GM23338 (cell line): Measurements from ENCODE around the gene DNAAF8. TPM values are rescaled to one million over a fixed set of nuclear protein-coding genes. Genes with fewer than 3 reads are reported as not detected.

Source experiments
- ATAC-seq: fragments of 200-7000 bp; cut with Tn5 transposase; 3 replicates; pipeline ENCODE4 v1.9.1; 2020
- DNase-seq: peaks from one replicate; pipeline ENCODE4 v3.0.0-alpha.2; 2015; ENCODE audit warnings: low spot score
- H2AFZ ChIP-seq: fragments of 200-600 bp; sonication (generic); 2 replicates; pipeline ENCODE4 v1.8.0; 2016; ENCODE audit warnings: antibody characterized with exemption, mild to moderate bottlenecking, moderate library complexity
- H3F3A ChIP-seq: fragments of 200-600 bp; sonication (generic); replicated peaks from 2 replicates; pipeline ENCODE4 v1.8.0; 2017; ENCODE audit warnings: antibody characterized with exemption, mixed run types, low read depth
- H3K27ac ChIP-seq: fragments of 200-600 bp; sonication (generic); 2 replicates; pipeline ENCODE4 v1.6.1; 2016; ENCODE audit warnings: low read depth
- H3K27me3 ChIP-seq: fragments of 200-600 bp; sonication (generic); 2 replicates; pipeline ENCODE4 v1.8.0; 2016; ENCODE audit warnings: mild to moderate bottlenecking, mixed run types, moderate library complexity; ENCODE audit not compliant: insufficient read depth
- H3K36me3 ChIP-seq: fragments of 200-600 bp; sonication (generic); 2 replicates; pipeline ENCODE4 v1.8.0; 2016; ENCODE audit warnings: mild to moderate bottlenecking; ENCODE audit not compliant: insufficient read depth
- H3K4me1 ChIP-seq: fragments of 200-600 bp; sonication (generic); 2 replicates; pipeline ENCODE4 v1.8.0; 2016; ENCODE audit warnings: mild to moderate bottlenecking, moderate library complexity; ENCODE audit not compliant: insufficient read depth
- H3K4me2 ChIP-seq: fragments of 200-600 bp; sonication (generic); 2 replicates; pipeline ENCODE4 v1.7.1; 2017; ENCODE audit warnings: mixed run types
- H3K4me3 ChIP-seq: fragments of 200-600 bp; sonication (generic); 2 replicates; pipeline ENCODE4 v1.6.1; 2016; ENCODE audit warnings: mixed run types
- H3K79me2 ChIP-seq: fragments of 200-600 bp; sonication (generic); replicated peaks from 2 replicates; pipeline ENCODE4 v1.8.0; 2017; ENCODE audit warnings: mild to moderate bottlenecking; ENCODE audit not compliant: insufficient read depth
- H3K9me2 ChIP-seq: fragments of 200-600 bp; sonication (generic); 2 replicates; pipeline ENCODE4 v1.8.0; 2017; ENCODE audit not compliant: insufficient read depth
- H4K20me1 ChIP-seq: fragments of 200-600 bp; sonication (generic); replicated peaks from 2 replicates; pipeline ENCODE4 v1.8.0; 2017; ENCODE audit warnings: mild to moderate bottlenecking; ENCODE audit not compliant: insufficient read depth
- H3K27ac Mint-ChIP-seq: 2 replicates; pipeline ENCODE4 v1.8.0; 2020; ENCODE audit warnings: inconsistent platforms, mild to moderate bottlenecking, moderate library complexity, mixed read lengths
- H3K27me3 Mint-ChIP-seq: 3 replicates; pipeline ENCODE4 v1.8.0; 2022; ENCODE audit warnings: low read depth, mild to moderate bottlenecking, moderate library complexity, mixed read lengths, inconsistent platforms; ENCODE audit not compliant: insufficient read depth, poor library complexity
- H3K36me3 Mint-ChIP-seq: 3 replicates; pipeline ENCODE4 v1.8.0; 2021; ENCODE audit warnings: low read depth, mild to moderate bottlenecking, inconsistent platforms, moderate library complexity, mixed read lengths
- H3K4me1 Mint-ChIP-seq: 3 replicates; pipeline ENCODE4 v1.8.0; 2020; ENCODE audit warnings: mild to moderate bottlenecking, inconsistent platforms, mixed read lengths
- H3K4me3 Mint-ChIP-seq: 3 replicates; pipeline ENCODE4 v1.8.0; 2021; ENCODE audit warnings: moderate library complexity, mild to moderate bottlenecking, inconsistent platforms, mixed read lengths
- H3K9me3 Mint-ChIP-seq: 3 replicates; pipeline ENCODE4 v1.8.0; 2020; ENCODE audit warnings: moderate library complexity, mild to moderate bottlenecking, inconsistent platforms, mixed read lengths
- CREB1 ChIP-seq: fragments of 250-450 bp; sonication (Bioruptor Pico); IDR thresholded peaks from 2 replicates; pipeline ENCODE4 v1.5.0; 2020; ENCODE audit warnings: low read depth, mild to moderate bottlenecking, moderate library complexity
- EZH2 ChIP-seq: fragments of 200-600 bp; sonication (generic); IDR thresholded peaks from one replicate; pipeline ENCODE4 v1.8.0; 2017; ENCODE audit warnings: antibody characterized with exemption, mild to moderate bottlenecking, low read depth; ENCODE audit not compliant: unreplicated experiment
- EZH2phosphoT487 ChIP-seq: fragments of 200-600 bp; sonication (generic); IDR thresholded peaks from one replicate; pipeline ENCODE4 v1.8.1; 2018; ENCODE audit warnings: antibody characterized with exemption; ENCODE audit not compliant: unreplicated experiment
- JUNB ChIP-seq: IDR thresholded peaks from one replicate; pipeline ENCODE4 v1.6.1; 2016; ENCODE audit warnings: antibody characterized with exemption; ENCODE audit not compliant: unreplicated experiment
- NANOG ChIP-seq: IDR thresholded peaks from 2 replicates; pipeline ENCODE4 v1.6.1; 2016; ENCODE audit warnings: antibody characterized with exemption, borderline replicate concordance
- POLR2AphosphoS5 ChIP-seq: IDR thresholded peaks from 2 replicates; pipeline ENCODE4 v1.6.1; 2016; ENCODE audit warnings: antibody characterized with exemption, low read depth
- STAT1 ChIP-seq: IDR thresholded peaks from one replicate; pipeline ENCODE4 v1.6.1; 2016; ENCODE audit warnings: antibody characterized with exemption; ENCODE audit not compliant: unreplicated experiment
- ZNF114 ChIP-seq: fragments of 250-450 bp; sonication (Bioruptor Pico); IDR thresholded peaks from 2 replicates; pipeline ENCODE4 v1.5.0; 2020; ENCODE audit warnings: mild to moderate bottlenecking, moderate library complexity
- ZNF331 ChIP-seq: fragments of 250-450 bp; sonication (Bioruptor Pico); IDR thresholded peaks from 2 replicates; pipeline ENCODE4 v1.5.0; 2020; ENCODE audit warnings: low read depth, mild to moderate bottlenecking, moderate library complexity
- polyA plus RNA-seq: library from polyadenylated mRNA; unstranded; fragments of >200 nt; fragmentation: Nextera tagmentation; extraction: Ambion mirVana; gene quantifications from 2 replicates; pipeline ENCODE4 v1.2.1, GENCODE V29; 2016
- total RNA-seq: library from RNA; depleted of rRNA; stranded (reverse); fragments of >200 nt; shearing (Covaris generic); gene quantifications from 2 replicates; pipeline ENCODE4 v1.2.3, GENCODE V29; 2014
- TF ChIP-seq, protein P1 (sequence below): IDR thresholded peaks from one replicate; pipeline ENCODE4 v1.6.1; 2018; ENCODE audit warnings: antibody characterized with exemption; ENCODE audit not compliant: unreplicated experiment
- TF ChIP-seq, protein P2 (sequence below): IDR thresholded peaks from 2 replicates; pipeline ENCODE4 v1.6.1; 2016; ENCODE audit warnings: antibody characterized with exemption
- TF ChIP-seq, protein P3 (sequence below), 2 experiments: fragments of 200-600 bp in 1 of 2; sonication (generic) in 1 of 2; conservative IDR thresholded peaks; 2 replicates each; pipeline versions ENCODE4 v1.5.1 to v1.6.1; 2016 to 2017; ENCODE audit warnings: antibody characterized with exemption in 2 of 2, low read depth in 2 of 2, mild to moderate bottlenecking in 2 of 2, moderate library complexity in 1 of 2

Gene DNAAF8
- total and polyA plus RNA-seq, 2 experiments from 2014 or later, result 0.34 to 1.3 TPM

DNA sequence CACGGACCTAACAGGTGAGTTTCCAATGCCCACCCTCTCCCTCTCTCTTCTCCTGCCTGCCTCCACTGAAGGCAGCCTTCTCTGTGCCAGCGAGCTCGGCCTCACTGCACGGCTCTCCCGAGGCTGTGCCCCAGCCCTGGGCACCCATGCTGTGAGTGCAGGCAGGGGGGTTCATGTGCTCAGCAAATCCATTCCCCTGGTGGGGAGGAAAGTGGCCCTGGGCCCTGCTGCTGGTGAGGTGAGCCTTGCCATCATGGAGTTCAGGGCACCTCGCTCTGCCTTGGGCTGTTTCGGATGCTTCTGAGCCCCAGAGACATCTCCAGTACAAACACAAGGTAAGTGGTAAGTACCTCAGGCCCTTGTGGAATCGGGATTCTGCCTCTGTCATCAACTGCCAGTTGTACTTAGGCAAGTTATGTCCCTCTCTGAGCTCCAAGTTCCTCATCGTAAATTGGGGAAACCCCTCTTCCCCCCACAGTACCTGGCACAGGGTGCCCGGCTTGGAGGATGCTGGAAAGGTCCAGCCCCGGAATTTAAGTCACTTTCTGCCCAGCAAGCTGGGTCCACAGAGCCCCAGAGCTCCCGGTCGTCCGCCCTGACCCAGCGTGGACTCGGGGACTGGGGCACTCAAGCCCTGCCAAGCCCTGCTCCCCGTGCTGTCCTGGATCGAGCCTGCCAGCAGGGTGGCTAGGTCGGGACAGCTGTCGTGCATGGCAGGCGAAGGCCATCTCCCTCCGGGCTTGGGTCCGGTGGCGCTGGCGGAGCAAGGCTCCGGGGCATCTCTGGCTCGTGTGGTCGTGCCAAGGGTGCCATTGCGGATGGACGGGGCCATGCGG is 41.7 kb upstream of the DNAAF8 start (continued):
- TF ChIP-seq, protein P1, sequence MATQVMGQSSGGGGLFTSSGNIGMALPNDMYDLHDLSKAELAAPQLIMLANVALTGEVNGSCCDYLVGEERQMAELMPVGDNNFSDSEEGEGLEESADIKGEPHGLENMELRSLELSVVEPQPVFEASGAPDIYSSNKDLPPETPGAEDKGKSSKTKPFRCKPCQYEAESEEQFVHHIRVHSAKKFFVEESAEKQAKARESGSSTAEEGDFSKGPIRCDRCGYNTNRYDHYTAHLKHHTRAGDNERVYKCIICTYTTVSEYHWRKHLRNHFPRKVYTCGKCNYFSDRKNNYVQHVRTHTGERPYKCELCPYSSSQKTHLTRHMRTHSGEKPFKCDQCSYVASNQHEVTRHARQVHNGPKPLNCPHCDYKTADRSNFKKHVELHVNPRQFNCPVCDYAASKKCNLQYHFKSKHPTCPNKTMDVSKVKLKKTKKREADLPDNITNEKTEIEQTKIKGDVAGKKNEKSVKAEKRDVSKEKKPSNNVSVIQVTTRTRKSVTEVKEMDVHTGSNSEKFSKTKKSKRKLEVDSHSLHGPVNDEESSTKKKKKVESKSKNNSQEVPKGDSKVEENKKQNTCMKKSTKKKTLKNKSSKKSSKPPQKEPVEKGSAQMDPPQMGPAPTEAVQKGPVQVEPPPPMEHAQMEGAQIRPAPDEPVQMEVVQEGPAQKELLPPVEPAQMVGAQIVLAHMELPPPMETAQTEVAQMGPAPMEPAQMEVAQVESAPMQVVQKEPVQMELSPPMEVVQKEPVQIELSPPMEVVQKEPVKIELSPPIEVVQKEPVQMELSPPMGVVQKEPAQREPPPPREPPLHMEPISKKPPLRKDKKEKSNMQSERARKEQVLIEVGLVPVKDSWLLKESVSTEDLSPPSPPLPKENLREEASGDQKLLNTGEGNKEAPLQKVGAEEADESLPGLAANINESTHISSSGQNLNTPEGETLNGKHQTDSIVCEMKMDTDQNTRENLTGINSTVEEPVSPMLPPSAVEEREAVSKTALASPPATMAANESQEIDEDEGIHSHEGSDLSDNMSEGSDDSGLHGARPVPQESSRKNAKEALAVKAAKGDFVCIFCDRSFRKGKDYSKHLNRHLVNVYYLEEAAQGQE, result no peak
- TF ChIP-seq ZNF331 (CRISPR knock-in tag) (no peak), NANOG (no peak), ZNF114 (CRISPR knock-in tag) (no peak), CREB1 (CRISPR knock-in tag) (no peak), JUNB (no peak)
- TF ChIP-seq, protein P2, sequence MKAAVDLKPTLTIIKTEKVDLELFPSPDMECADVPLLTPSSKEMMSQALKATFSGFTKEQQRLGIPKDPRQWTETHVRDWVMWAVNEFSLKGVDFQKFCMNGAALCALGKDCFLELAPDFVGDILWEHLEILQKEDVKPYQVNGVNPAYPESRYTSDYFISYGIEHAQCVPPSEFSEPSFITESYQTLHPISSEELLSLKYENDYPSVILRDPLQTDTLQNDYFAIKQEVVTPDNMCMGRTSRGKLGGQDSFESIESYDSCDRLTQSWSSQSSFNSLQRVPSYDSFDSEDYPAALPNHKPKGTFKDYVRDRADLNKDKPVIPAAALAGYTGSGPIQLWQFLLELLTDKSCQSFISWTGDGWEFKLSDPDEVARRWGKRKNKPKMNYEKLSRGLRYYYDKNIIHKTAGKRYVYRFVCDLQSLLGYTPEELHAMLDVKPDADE, result no peak

DNA sequence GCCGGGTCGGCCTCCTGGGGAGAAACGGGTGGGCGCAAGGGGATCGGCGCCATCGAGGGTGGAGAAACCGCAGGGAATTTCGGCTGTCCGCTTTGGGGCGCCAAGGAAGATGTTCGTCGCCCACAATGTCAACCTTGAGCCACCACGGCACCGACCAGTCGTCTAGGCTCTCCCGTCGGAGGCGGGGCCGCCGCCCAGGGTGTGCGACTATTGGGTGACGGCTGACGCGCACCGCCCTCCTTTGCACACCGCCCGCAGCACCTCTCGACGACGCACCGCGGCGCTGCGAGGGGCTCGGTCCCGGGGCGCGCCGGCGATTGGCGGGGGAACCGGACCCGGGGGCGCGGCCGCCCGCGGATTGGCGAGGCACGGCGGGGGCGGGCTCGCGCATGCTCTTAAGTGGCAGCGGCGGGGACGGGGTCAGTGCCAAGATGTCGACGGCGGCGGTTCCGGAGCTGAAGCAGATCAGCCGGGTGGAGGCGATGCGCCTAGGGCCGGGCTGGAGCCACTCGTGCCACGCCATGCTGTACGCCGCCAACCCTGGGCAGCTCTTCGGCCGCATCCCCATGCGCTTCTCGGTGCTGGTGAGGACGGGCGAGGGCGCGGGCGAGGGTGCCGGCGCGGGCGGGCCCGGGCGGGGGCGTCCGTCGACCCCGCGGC is 40.9 kb upstream of the DNAAF8 start, which contains the start of gene NUDT16L1:
Gene NUDT16L1, plus strand, starts transcription at position 267 of the 660 bp plus-strand sequence. Its CDS starts 165 bp downstream, at position 432.
- peaks cover 9% of the 10 kb centered on the region for H3K27me3 Mint-ChIP-seq
- H3K4me3 Mint-ChIP-seq, result peak within 1 kb of the TSS; percentile 84
- H3K4me1 ChIP-seq, result no peaks in the 10 kb centered on the region; the same call in 1 of the 2 replicates
- H2AFZ ChIP-seq, result no peak within 1 kb of the TSS
- H4K20me1 ChIP-seq, result no peaks in the 10 kb centered on the region; the same call in 1 of the 2 replicates
- H3K27ac Mint-ChIP-seq, result peak within 1 kb of the TSS; percentile 18; the same call in 1 of the 2 replicates
- DNase-seq (peak; percentile 98), ATAC-seq (peak; percentile 82)
- H3K9me2 ChIP-seq, result no peaks in the 10 kb centered on the region
- peak within 1 kb of the TSS; percentile 90 for H3K4me2 ChIP-seq
- H3K27ac ChIP-seq, result 0 out of 2 replicates have a peak within 1 kb of the TSS, but pooled peaks have one; percentile 50
- H3K27me3 ChIP-seq, result no peaks in the 10 kb centered on the region
- no peaks in the 10 kb centered on the region for H3K79me2 ChIP-seq
- H3K36me3 Mint-ChIP-seq, result peaks cover 14% of the 10 kb centered on the region; the same call in 2 of the 3 replicates
- H3K9me3 Mint-ChIP-seq, result no peaks in the 10 kb centered on the region; the same call in 2 of the 3 replicates
- H3K4me1 Mint-ChIP-seq, result peaks cover 6% of the 10 kb centered on the region; the same call in 1 of the 3 replicates
- peak within 1 kb of the TSS; percentile 87 for H3K4me3 ChIP-seq
- no peaks in the 10 kb centered on the region; the same call in none of the 2 replicates for H3F3A ChIP-seq
- H3K36me3 ChIP-seq, result no peaks in the 10 kb centered on the region
- no peak for TF ChIP-seq NANOG
- no peak for TF ChIP-seq JUNB
- TF ChIP-seq ZNF114 (CRISPR knock-in tag), result no peak
- TF ChIP-seq, protein P1, result no peak
- TF ChIP-seq EZH2phosphoT487, result no peak
- TF ChIP-seq POLR2AphosphoS5, result peak; percentile 88
- TF ChIP-seq STAT1, result no peak
- TF ChIP-seq, protein P2, result no peak
- TF ChIP-seq, protein P3, sequence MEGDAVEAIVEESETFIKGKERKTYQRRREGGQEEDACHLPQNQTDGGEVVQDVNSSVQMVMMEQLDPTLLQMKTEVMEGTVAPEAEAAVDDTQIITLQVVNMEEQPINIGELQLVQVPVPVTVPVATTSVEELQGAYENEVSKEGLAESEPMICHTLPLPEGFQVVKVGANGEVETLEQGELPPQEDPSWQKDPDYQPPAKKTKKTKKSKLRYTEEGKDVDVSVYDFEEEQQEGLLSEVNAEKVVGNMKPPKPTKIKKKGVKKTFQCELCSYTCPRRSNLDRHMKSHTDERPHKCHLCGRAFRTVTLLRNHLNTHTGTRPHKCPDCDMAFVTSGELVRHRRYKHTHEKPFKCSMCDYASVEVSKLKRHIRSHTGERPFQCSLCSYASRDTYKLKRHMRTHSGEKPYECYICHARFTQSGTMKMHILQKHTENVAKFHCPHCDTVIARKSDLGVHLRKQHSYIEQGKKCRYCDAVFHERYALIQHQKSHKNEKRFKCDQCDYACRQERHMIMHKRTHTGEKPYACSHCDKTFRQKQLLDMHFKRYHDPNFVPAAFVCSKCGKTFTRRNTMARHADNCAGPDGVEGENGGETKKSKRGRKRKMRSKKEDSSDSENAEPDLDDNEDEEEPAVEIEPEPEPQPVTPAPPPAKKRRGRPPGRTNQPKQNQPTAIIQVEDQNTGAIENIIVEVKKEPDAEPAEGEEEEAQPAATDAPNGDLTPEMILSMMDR (conservative IDR thresholded peaks at IDR 0.05; ENCODE audit: low read depth in 2 of 2), result no peak
- no peak for TF ChIP-seq EZH2
- no peak for TF ChIP-seq ZNF331 (CRISPR knock-in tag)
- peak; percentile 68 for TF ChIP-seq CREB1 (CRISPR knock-in tag)
